ENCODE data around the gene PPP1R18. TPM values are rescaled to one million over a fixed set of nuclear protein-coding genes. Genes with fewer than 3 reads are reported as not detected.

Gene PPP1R18
- total and polyA plus RNA-seq, 9 of the 15 experiments (the other 6 are each of a cell fraction or from before 2014, with no cell fraction given), result 12.0 to 99.2 (median 42.6) TPM

DNA sequence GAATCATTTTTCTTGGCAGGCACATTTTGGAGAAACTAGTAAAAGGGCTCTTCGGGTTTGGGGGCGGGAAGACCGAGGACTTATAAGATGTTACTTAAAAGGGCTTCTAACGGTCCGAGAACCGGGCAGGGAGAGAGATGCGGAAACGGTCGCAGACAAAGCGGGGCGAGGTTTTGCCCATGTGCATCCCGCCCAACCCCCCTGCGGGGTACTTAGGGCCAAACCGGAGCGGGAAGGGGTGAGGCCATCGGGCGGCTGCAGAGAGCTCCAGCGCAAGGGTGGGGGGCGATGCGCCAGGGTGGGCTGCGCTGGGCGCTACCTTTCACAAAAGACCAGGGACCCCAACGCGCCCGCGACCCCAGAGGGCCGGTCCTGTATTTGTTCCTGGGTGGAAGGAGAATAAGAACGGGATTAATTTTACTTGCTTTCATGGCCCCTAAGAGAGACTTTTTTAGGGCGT is 34.3 kb upstream of the PPP1R18 start (continued):
- TF ChIP-seq, protein P1, sequence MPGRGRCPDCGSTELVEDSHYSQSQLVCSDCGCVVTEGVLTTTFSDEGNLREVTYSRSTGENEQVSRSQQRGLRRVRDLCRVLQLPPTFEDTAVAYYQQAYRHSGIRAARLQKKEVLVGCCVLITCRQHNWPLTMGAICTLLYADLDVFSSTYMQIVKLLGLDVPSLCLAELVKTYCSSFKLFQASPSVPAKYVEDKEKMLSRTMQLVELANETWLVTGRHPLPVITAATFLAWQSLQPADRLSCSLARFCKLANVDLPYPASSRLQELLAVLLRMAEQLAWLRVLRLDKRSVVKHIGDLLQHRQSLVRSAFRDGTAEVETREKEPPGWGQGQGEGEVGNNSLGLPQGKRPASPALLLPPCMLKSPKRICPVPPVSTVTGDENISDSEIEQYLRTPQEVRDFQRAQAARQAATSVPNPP (IDR thresholded peaks at IDR 0.05; ENCODE audit: borderline replicate concordance, insufficient read depth, insufficient read length), result no peak
- TF ChIP-seq TRIM28 (IDR thresholded peaks at IDR 0.05) (no peak), GABPA (tag; conservative IDR thresholded peaks at IDR 0.05; ENCODE audit: low read depth) (no peak), BRD4 (IDR thresholded peaks at IDR 0.05) (no peak; the same call in 1 of the 2 replicates), KAT2B (IDR thresholded peaks at IDR 0.05; ENCODE audit: low read depth, low read length) (no peak), TBP (optimal IDR thresholded peaks at IDR 0.05; ENCODE audit: low read depth, low read length) (no peak), MCM2 (IDR thresholded peaks at IDR 0.05; ENCODE audit: low read depth) (no peak), SIN3B (IDR thresholded peaks at IDR 0.05; ENCODE audit: low read depth) (no peak), FOXM1 (IDR thresholded peaks at IDR 0.05; ENCODE audit: low read depth) (no peak), FOXM1 (CRISPR knock-in tag; IDR thresholded peaks at IDR 0.05; ENCODE audit: low read depth) (no peak), MTA1 (IDR thresholded peaks at IDR 0.05; ENCODE audit: borderline replicate concordance) (no peak), PURB (CRISPR knock-in tag; IDR thresholded peaks at IDR 0.05; ENCODE audit: low read depth) (no peak), ZNF696 (CRISPR knock-in tag; conservative IDR thresholded peaks at IDR 0.05) (no peak; the same call in 1 of the 2 replicates), TBL1XR1 (IDR thresholded peaks at IDR 0.05; ENCODE audit: low read length in 2 of 2) (no peak), SIX5 (IDR thresholded peaks at IDR 0.05; ENCODE audit: borderline replicate concordance in 1 of 2, insufficient read depth in 1 of 2, low read depth in 1 of 2, low read length in 2 of 2) (no peak), MYC (IDR thresholded peaks at IDR 0.05; ENCODE audit: low read depth, low read length) (no peak; the same call in 1 of the 2 replicates), MYC (CRISPR knock-in tag; IDR thresholded peaks at IDR 0.05; ENCODE audit: borderline replicate concordance, low read depth) (peak; percentile 80)
- TF ChIP-seq, protein P2, sequence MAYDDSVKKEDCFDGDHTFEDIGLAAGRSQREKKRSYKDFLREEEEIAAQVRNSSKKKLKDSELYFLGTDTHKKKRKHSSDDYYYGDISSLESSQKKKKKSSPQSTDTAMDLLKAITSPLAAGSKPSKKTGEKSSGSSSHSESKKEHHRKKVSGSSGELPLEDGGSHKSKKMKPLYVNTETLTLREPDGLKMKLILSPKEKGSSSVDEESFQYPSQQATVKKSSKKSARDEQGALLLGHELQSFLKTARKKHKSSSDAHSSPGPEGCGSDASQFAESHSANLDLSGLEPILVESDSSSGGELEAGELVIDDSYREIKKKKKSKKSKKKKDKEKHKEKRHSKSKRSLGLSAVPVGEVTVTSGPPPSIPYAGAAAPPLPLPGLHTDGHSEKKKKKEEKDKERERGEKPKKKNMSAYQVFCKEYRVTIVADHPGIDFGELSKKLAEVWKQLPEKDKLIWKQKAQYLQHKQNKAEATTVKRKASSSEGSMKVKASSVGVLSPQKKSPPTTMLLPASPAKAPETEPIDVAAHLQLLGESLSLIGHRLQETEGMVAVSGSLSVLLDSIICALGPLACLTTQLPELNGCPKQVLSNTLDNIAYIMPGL (CRISPR knock-in tag; IDR thresholded peaks at IDR 0.05), result 0 out of 2 replicates have a peak, but pooled peaks have one; percentile 39
- TF ChIP-seq, protein P3, sequence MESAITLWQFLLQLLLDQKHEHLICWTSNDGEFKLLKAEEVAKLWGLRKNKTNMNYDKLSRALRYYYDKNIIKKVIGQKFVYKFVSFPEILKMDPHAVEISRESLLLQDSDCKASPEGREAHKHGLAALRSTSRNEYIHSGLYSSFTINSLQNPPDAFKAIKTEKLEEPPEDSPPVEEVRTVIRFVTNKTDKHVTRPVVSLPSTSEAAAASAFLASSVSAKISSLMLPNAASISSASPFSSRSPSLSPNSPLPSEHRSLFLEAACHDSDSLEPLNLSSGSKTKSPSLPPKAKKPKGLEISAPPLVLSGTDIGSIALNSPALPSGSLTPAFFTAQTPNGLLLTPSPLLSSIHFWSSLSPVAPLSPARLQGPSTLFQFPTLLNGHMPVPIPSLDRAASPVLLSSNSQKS (CRISPR knock-in tag; IDR thresholded peaks at IDR 0.05), result no peak
- TF ChIP-seq, protein P4, sequence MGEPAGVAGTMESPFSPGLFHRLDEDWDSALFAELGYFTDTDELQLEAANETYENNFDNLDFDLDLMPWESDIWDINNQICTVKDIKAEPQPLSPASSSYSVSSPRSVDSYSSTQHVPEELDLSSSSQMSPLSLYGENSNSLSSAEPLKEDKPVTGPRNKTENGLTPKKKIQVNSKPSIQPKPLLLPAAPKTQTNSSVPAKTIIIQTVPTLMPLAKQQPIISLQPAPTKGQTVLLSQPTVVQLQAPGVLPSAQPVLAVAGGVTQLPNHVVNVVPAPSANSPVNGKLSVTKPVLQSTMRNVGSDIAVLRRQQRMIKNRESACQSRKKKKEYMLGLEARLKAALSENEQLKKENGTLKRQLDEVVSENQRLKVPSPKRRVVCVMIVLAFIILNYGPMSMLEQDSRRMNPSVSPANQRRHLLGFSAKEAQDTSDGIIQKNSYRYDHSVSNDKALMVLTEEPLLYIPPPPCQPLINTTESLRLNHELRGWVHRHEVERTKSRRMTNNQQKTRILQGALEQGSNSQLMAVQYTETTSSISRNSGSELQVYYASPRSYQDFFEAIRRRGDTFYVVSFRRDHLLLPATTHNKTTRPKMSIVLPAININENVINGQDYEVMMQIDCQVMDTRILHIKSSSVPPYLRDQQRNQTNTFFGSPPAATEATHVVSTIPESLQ (CRISPR knock-in tag; IDR thresholded peaks at IDR 0.05), result no peak
- TF ChIP-seq, protein P5, sequence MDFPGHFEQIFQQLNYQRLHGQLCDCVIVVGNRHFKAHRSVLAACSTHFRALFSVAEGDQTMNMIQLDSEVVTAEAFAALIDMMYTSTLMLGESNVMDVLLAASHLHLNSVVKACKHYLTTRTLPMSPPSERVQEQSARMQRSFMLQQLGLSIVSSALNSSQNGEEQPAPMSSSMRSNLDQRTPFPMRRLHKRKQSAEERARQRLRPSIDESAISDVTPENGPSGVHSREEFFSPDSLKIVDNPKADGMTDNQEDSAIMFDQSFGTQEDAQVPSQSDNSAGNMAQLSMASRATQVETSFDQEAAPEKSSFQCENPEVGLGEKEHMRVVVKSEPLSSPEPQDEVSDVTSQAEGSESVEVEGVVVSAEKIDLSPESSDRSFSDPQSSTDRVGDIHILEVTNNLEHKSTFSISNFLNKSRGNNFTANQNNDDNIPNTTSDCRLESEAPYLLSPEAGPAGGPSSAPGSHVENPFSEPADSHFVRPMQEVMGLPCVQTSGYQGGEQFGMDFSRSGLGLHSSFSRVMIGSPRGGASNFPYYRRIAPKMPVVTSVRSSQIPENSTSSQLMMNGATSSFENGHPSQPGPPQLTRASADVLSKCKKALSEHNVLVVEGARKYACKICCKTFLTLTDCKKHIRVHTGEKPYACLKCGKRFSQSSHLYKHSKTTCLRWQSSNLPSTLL (IDR thresholded peaks at IDR 0.05), result no peak
